ENCODE results near the gene KRTAP21-3.
"Not testable (repeated sequence)": the region's sequence is repeated elsewhere in the genome, so short reads cannot be mapped to it uniquely, and the experiment has no call there.

KRTAP21-3 gene, protein sequence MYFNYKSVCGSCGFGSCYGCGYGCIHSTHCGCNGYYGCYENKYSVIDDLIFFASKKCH

GRCh38 chr21:30718239-30718909, at the start of gene KRTAP21-3:
Gene KRTAP21-3, minus strand, starts transcription at chr21:30718777. Its CDS starts 18 bp downstream, at chr21:30718759.
- DNase-seq = peak; percentile 1

- DNase-seq = no peak
Observed at GRCh38 chr21:30760776-30761175, 42.2 kb upstream of the KRTAP21-3 start.

- no peak for DNase-seq
Observed at GRCh38 chr21:30758306-30758705, 39.7 kb upstream of the KRTAP21-3 start.

GRCh38 chr21:30755328-30755727, 36.8 kb upstream of the KRTAP21-3 start, which contains the start of gene KRTAP21-1:
Gene KRTAP21-1, minus strand, starts transcription at chr21:30755428. Its CDS starts 50 bp downstream, at chr21:30755378.
- DNase-seq = not testable (repeated sequence)

DNA sequence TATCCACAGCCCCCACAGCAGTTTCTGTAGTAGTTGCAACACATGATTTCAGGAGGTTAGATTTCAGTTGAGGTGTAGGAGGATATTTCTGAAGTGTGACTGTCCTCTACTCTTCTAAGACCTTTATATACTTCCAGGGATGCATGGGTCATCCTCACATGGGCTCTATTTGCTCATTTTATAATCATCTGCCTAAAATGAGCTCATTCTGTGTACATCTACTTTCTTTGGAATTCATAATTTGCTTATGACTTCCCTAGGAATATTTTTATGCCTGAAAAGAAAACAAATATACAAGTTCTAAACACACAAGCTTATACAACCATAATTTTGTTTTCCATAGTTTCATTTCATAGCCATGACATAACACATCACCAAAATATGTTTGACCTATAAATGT, 28.6 kb upstream of the KRTAP21-3 start, which contains the start of gene KRTAP21-2:
TSS of gene KRTAP21-2 (minus strand) at position 101 of the 400 bp plus-strand sequence. CDS start at position 44, 57 bp downstream.
- DNase-seq = no peak

DNA sequence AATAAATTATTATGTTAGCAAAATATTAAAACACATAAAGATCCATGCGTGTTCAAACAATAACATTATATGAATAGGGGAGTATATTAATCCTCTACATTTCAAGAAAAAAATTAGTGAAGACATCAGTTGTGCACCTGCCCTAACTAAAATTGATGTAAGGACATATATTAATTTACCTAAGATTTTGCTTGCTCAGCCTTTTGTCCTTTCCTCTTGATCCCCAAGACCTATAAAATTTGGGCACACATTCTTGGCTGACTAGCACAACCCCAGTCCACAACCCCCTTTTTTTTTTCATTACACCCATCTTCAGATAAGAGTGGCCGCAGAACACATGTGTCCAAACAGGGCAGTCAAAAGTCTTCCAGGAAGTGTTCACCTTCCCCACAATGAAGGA, 21.9 kb upstream of the KRTAP21-3 start:
- DNase-seq = no peak

- DNase-seq = no peak
Observed at GRCh38 chr21:30733026-30733425, 14.4 kb upstream of the KRTAP21-3 start.

- no peak for DNase-seq
Observed at GRCh38 chr21:30726726-30727125, 8.1 kb upstream of the KRTAP21-3 start.

DNA sequence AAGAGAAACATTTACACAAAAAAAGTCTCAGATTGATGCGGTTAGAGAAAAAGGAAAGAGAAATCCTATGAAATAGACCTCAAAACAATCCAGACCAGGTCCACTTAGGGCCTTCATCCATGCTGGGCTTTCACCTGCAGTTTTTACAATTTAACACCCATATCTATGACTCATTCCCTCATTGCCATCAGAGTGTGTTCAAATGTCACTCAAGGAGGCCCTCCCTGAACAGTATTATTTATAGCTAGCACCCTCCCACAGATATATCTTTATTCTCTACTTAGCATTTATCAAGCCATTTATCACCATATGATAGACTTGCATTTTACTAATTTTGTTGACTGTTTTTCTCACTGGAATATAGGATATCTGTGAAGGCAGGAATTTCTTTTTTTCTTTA, 824 bp upstream of the KRTAP21-3 start:
- DNase-seq = no peak

- DNase-seq = no peak
Observed at GRCh38 chr21:30717105-30717504, 1.5 kb downstream of the KRTAP21-3 start.

DNA sequence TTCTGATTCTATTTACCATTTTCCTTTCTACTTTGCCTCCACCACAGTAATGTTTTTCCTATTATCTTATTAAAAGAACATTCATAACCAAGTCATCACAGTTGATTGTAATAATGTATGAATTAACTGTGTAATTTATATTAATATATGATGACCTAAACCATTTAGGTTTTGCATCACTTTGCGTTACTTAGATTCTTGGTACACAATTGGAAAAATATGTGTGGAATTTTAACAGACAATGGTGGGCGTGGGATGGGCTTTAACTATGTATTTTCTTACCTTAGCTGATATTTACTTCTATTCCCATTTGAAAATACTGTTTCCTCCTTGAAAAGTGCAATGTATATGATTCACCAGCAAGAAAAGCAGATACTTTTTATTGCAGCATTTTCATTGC, 3.6 kb downstream of the KRTAP21-3 start:
- no peak for DNase-seq

DNA sequence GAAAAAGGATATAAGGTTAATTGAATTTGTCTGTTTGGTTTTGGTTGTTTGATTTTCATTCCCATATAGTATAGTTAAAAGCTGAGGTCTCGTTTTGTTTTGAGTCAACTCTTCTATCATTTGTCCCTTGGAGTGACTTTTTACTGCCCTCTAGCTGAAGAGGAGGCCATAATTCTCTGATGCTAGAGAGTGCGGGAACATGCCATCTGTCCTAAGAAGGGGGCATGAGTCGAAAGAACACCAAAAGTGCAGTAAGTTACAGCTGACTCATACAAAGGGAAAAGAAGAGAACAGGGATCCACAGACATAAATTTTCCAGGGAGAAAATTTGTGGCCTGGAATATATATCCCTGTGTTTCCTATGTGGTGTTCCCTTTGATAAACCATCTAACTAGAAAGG, 4.1 kb downstream of the KRTAP21-3 start:
- DNase-seq = no peak

GRCh38 chr21:30713766-30714165, 4.8 kb downstream of the KRTAP21-3 start:
- DNase-seq = no peak

DNA sequence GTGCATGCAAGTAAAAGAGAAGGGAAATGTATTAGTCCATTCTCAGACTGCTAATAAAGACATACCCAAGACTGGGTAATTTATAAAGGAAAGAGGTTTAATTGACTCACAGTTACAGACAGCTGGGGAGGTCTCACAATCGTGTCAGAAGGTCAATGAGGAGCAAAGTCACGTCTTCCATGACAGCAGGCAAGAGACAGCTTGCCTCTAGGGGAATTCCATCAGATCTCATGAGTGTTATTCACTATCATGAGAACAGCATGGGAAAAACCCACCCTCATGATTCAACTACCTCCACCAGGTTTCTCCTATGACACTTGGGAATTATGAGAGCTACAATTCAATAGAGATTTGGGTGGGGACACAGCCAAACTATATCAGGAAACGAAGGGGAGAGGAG, 8.1 kb downstream of the KRTAP21-3 start:
- no peak for DNase-seq

GRCh38 chr21:30707409-30707808, 11.2 kb downstream of the KRTAP21-3 start:
- no peak for DNase-seq

GRCh38 chr21:30695956-30696355, 22.6 kb downstream of the KRTAP21-3 start:
- no peak for DNase-seq

DNA sequence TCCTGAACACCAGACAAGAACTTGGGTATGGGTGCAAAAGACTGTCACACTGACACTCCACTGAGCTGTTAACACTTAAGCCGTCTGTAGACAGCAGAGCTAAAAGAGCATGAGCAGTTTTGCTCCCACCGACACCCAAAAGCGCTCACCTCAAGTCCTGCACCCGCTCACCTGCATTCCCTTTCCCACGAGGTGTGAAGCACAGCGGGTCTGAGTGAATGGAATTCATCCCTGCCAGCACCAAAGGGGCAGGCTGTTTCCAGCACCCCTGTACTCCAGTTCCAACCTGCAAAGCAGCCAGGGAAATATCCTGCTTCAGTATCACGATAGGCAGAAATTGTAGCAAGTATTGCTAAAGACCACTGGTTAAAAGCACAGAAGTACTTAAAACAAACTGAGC, 28.8 kb downstream of the KRTAP21-3 start:
- DNase-seq = no peak

DNA sequence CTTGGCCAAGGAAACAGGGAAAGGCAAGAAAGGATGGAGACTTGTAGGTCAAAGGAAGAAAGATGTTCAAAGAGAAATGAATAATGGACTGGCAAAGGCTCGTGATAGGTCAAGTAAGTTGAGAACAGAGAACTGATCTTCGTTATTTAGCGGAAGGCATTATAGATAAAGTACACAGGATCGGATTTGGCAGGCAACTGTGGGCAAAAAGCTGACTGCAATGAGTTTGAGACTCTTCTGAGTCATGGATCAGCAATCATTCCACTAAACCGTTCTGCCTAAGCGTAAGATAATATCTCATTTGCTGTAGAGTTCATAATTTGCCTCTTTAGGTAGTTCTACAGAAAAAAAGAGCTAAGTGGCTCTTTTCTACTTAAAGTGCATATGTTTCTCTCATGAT, 34.1 kb downstream of the KRTAP21-3 start:
- no peak for DNase-seq

DNA sequence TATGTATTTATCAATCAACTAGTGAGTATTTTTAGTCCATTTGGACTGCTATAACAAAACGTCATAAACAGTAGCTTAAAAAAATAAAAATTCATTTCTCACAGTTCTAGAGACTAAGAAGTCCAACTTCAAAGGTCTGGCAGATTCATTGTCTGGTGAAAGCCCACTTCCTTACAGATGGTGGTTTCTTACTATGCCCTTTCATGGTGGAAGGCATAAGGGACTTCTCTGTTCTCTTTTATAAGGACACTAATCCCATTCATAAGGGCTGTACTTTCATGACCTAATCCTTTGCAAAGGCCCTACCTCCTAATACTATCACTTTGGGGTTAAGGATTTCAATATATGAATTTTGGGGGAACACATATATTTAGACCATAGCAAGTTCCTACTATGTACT, 38.0 kb downstream of the KRTAP21-3 start:
- DNase-seq = no peak

- no peak for DNase-seq
Observed at GRCh38 chr21:30676737-30677136, 41.8 kb downstream of the KRTAP21-3 start.

GRCh38 chr21:30674312-30674711, 44.3 kb downstream of the KRTAP21-3 start:
- no peak for DNase-seq

GRCh38 chr21:30672985-30673650, 45.5 kb downstream of the KRTAP21-3 start:
- no peak for DNase-seq

- DNase-seq = no peak
Observed at GRCh38 chr21:30668776-30669175, 49.8 kb downstream of the KRTAP21-3 start.

Data from CD4-positive, alpha-beta T cell treated with Interleukin-12 subunit alpha and Interleukin-12 subunit beta, for 1 hour (primary cell).